Mesenchymal stem cell (in vitro differentiated cells and primary cell): ENCODE data around the gene IL6ST.

Experiments used
- DNase-seq: peaks from one replicate; pipeline ENCODE4 v3.0.0-alpha.2; 2013
- H2AFZ ChIP-seq: one replicate; pipeline ENCODE4 v1.6.1; 2013; ENCODE audit warnings: low read depth, mild to moderate bottlenecking, control low read depth, inconsistent platforms, low read length, moderate library complexity
- H2AK5ac ChIP-seq: 2 replicates; pipeline ENCODE4 v1.6.1; 2013; ENCODE audit warnings: low read length, moderate library complexity, mild to moderate bottlenecking, inconsistent platforms; ENCODE audit not compliant: severe bottlenecking
- H2BK120ac ChIP-seq: one replicate; pipeline ENCODE4 v1.6.1; 2013; ENCODE audit warnings: low read depth, mild to moderate bottlenecking, inconsistent platforms, low read length, moderate library complexity
- H2BK12ac ChIP-seq, 2 experiments: one replicate each; pipeline ENCODE4 v1.6.1; 2013; ENCODE audit warnings: inconsistent platforms in 2 of 2, low read length in 2 of 2, mild to moderate bottlenecking in 2 of 2, moderate library complexity in 2 of 2, control low read depth in 1 of 2
- H2BK15ac ChIP-seq: one replicate; pipeline ENCODE4 v1.6.1; 2013; ENCODE audit warnings: mild to moderate bottlenecking, low read depth, inconsistent platforms; ENCODE audit not compliant: poor library complexity, severe bottlenecking
- H2BK5ac ChIP-seq: 2 replicates; pipeline ENCODE4 v1.6.1; 2013; ENCODE audit warnings: low read depth, mild to moderate bottlenecking, low read length, control low read depth, inconsistent platforms; ENCODE audit not compliant: poor library complexity, severe bottlenecking
- H3K14ac ChIP-seq, 2 experiments: one replicate each; pipeline ENCODE4 v1.6.1; 2013; ENCODE audit warnings: inconsistent platforms in 2 of 2, low read length in 2 of 2, control low read depth in 1 of 2, mild to moderate bottlenecking in 1 of 2, moderate library complexity in 1 of 2
- H3K18ac ChIP-seq, 2 experiments: one replicate each; pipeline ENCODE4 v1.6.1; 2013; ENCODE audit warnings: inconsistent platforms in 2 of 2, low read length in 2 of 2, control low read depth in 1 of 2, low read depth in 1 of 2, mild to moderate bottlenecking in 1 of 2
- H3K23ac ChIP-seq, 2 experiments: one replicate each; pipeline ENCODE4 v1.6.1; 2013; ENCODE audit warnings: inconsistent platforms in 2 of 2, low read length in 2 of 2, mild to moderate bottlenecking in 2 of 2, moderate library complexity in 2 of 2, control low read depth in 1 of 2
- H3K27ac ChIP-seq: 2 replicates; pipeline ENCODE4 v1.5.1; 2013; ENCODE audit warnings: mild to moderate bottlenecking, moderate library complexity, low read length, control low read depth, inconsistent platforms; ENCODE audit not compliant: poor library complexity, severe bottlenecking
- H3K27me3 ChIP-seq, 2 experiments: 2 replicates each; pipeline versions ENCODE4 v1.6.1 to v1.7.0; 2013; ENCODE audit warnings: low read length in 2 of 2, mild to moderate bottlenecking in 2 of 2, moderate library complexity in 2 of 2, control low read depth in 1 of 2, inconsistent platforms in 1 of 2; ENCODE audit not compliant: control insufficient read depth in 1 of 2, insufficient read depth in 1 of 2
- H3K36me3 ChIP-seq, 2 experiments: 2 replicates each; pipeline versions ENCODE4 v1.6.1 to v1.7.0; 2013; ENCODE audit warnings: low read length in 2 of 2, control low read depth in 1 of 2, inconsistent platforms in 1 of 2, low read depth in 1 of 2, mild to moderate bottlenecking in 1 of 2; ENCODE audit not compliant: insufficient read depth in 2 of 2, control insufficient read depth in 1 of 2
- H3K4ac ChIP-seq, 2 experiments: one replicate each; pipeline ENCODE4 v1.6.1; 2013; ENCODE audit warnings: inconsistent platforms in 2 of 2, low read length in 2 of 2, mild to moderate bottlenecking in 2 of 2, moderate library complexity in 2 of 2, control low read depth in 1 of 2, low read depth in 1 of 2
- H3K4me1 ChIP-seq: 2 replicates; pipeline ENCODE4 v1.6.1; 2013; ENCODE audit warnings: low read depth, low read length, control low read depth; ENCODE audit not compliant: control insufficient read depth, insufficient read depth
- H3K4me2 ChIP-seq: 2 replicates; pipeline ENCODE4 v1.6.1; 2013; ENCODE audit warnings: low read length, mild to moderate bottlenecking, inconsistent platforms; ENCODE audit not compliant: poor library complexity, severe bottlenecking
- H3K4me3 ChIP-seq, 2 experiments: 2 replicates each; pipeline versions ENCODE4 v1.5.1 to v1.7.0; 2013; ENCODE audit warnings: low read length in 2 of 2, mild to moderate bottlenecking in 2 of 2, control low read depth in 1 of 2, low read depth in 1 of 2; ENCODE audit not compliant: insufficient read depth in 1 of 2
- H3K79me1 ChIP-seq: replicated peaks from 2 replicates; pipeline ENCODE4 v1.6.1; 2013; ENCODE audit warnings: mild to moderate bottlenecking, control low read depth, low read length, inconsistent platforms; ENCODE audit not compliant: poor library complexity, severe bottlenecking
- H3K9ac ChIP-seq: 2 replicates; pipeline ENCODE4 v1.7.0; 2013; ENCODE audit warnings: mild to moderate bottlenecking, low read length, moderate library complexity
- H3K9me3 ChIP-seq: 2 replicates; pipeline ENCODE4 v1.7.0; 2013; ENCODE audit warnings: mild to moderate bottlenecking, low read length; ENCODE audit not compliant: control insufficient read depth
- H4K8ac ChIP-seq: one replicate; pipeline ENCODE4 v1.6.1; 2013; ENCODE audit warnings: inconsistent platforms, mild to moderate bottlenecking, low read length, moderate library complexity
- H4K91ac ChIP-seq: one replicate; pipeline ENCODE4 v1.6.1; 2013; ENCODE audit warnings: mild to moderate bottlenecking, low read length, inconsistent platforms
- whole genome bisulfite sequencing: methylation state at CpG from one replicate; pipeline ENCODE4 v1.1.7; 2013; ENCODE audit warnings: mixed read lengths; 5-methylcytosine and 5-hydroxymethylcytosine counted together

IL6ST gene

GRCh38 chr5:55911784-55912653, 82.7 kb downstream of the IL6ST start:
- Histone ChIP-seq H3K4me2 (no peak overlapping the region), H3K23ac (no peak overlapping the region), H4K91ac (no peak overlapping the region), H3K9me3 (no peaks in the 10 kb centered on the region), H3K4me1 (peaks cover 13% of the 10 kb centered on the region), H3K4me3 (no peak overlapping the region), H2AFZ (no peak overlapping the region), H2AK5ac (no peak overlapping the region), H3K14ac (no peak overlapping the region), H2BK120ac (no peak overlapping the region), H3K36me3 (peaks cover 0 to 7% of the 10 kb centered on the region in 2 experiments), H2BK12ac (no peak overlapping the region), H3K18ac (no peak overlapping the region), H2BK15ac (no peak overlapping the region), H3K27me3 (no peaks in the 10 kb centered on the region), H3K27ac (peak overlapping the region; percentile 25), H3K79me1 (peaks cover under 1% of the 10 kb centered on the region), H3K9ac (peak overlapping the region; percentile 78), H2BK5ac (no peak overlapping the region), H4K8ac (no peak overlapping the region), H3K4ac (no peak overlapping the region)
- DNase-seq = no peak
- 97% methylated on average over 1 of the region's 2 CpGs for WGBS

GRCh38 chr5:55908804-55909203, 86.0 kb downstream of the IL6ST start:
- no peak overlapping the region for H2AK5ac ChIP-seq
- no peak overlapping the region for H2AFZ ChIP-seq
- no peak for DNase-seq
- H2BK15ac ChIP-seq = no peak overlapping the region
- H3K4ac ChIP-seq = no peak overlapping the region
- WGBS = no CpG with 5 or more reads among the region's 1 CpG
- H3K23ac ChIP-seq = no peak overlapping the region
- no peak overlapping the region for H4K8ac ChIP-seq
- H3K18ac ChIP-seq = no peak overlapping the region
- H3K79me1 ChIP-seq = no peaks in the 10 kb centered on the region
- peaks cover 9% of the 10 kb centered on the region for H3K4me1 ChIP-seq
- no peak overlapping the region for H2BK120ac ChIP-seq
- no peak overlapping the region for H3K9ac ChIP-seq
- H2BK12ac ChIP-seq = no peak overlapping the region
- H3K4me2 ChIP-seq = no peak overlapping the region
- H2BK5ac ChIP-seq = no peak overlapping the region
- no peaks in the 10 kb centered on the region for H3K9me3 ChIP-seq
- H3K27ac ChIP-seq = no peak overlapping the region
- H3K14ac ChIP-seq = no peak overlapping the region
- H3K4me3 ChIP-seq = no peak overlapping the region
- no peaks in the 10 kb centered on the region for H3K27me3 ChIP-seq
- peaks cover 0 to 6% of the 10 kb centered on the region in 2 experiments for H3K36me3 ChIP-seq
- H4K91ac ChIP-seq = no peak overlapping the region

GRCh38 chr5:55907927-55908326, 86.8 kb downstream of the IL6ST start:
- Histone ChIP-seq H3K27ac (no peak overlapping the region), H3K4me2 (no peak overlapping the region), H3K4ac (no peak overlapping the region), H3K4me1 (peaks cover 12% of the 10 kb centered on the region), H2BK5ac (no peak overlapping the region), H2AFZ (no peak overlapping the region), H3K14ac (no peak overlapping the region), H3K27me3 (no peaks in the 10 kb centered on the region), H3K9me3 (no peaks in the 10 kb centered on the region), H4K8ac (no peak overlapping the region), H3K23ac (no peak overlapping the region), H3K36me3 (peaks cover 0 to 6% of the 10 kb centered on the region in 2 experiments), H3K4me3 (no peak overlapping the region), H2BK15ac (no peak overlapping the region), H3K18ac (no peak overlapping the region), H2AK5ac (no peak overlapping the region), H4K91ac (no peak overlapping the region), H2BK12ac (no peak overlapping the region), H3K79me1 (no peaks in the 10 kb centered on the region), H2BK120ac (no peak overlapping the region), H3K9ac (no peak overlapping the region)
- no peak for DNase-seq
- WGBS = 100% methylated on average over 7 of the region's 7 CpGs

GRCh38 chr5:55905251-55905650, 89.5 kb downstream of the IL6ST start:
- Histone ChIP-seq H3K79me1 (no peaks in the 10 kb centered on the region), H3K9ac (no peak overlapping the region), H3K4ac (no peak overlapping the region), H3K18ac (no peak overlapping the region), H2BK5ac (no peak overlapping the region), H3K27me3 (no peaks in the 10 kb centered on the region), H2BK120ac (no peak overlapping the region), H4K8ac (no peak overlapping the region), H3K4me1 (peaks cover 9% of the 10 kb centered on the region), H3K27ac (no peak overlapping the region), H2BK12ac (no peak overlapping the region), H2AK5ac (no peak overlapping the region), H2BK15ac (no peak overlapping the region), H3K9me3 (no peaks in the 10 kb centered on the region), H3K36me3 (no peaks in the 10 kb centered on the region), H2AFZ (no peak overlapping the region), H3K4me3 (no peak overlapping the region), H3K23ac (no peak overlapping the region), H4K91ac (no peak overlapping the region), H3K4me2 (no peak overlapping the region), H3K14ac (no peak overlapping the region)
- DNase-seq = no peak
- WGBS = 100% methylated on average over 3 of the region's 4 CpGs
